Heart left ventricle (tissue), 13 donors: ENCODE data around the gene MICALL2.

ENCODE experiments used
- CTCF ChIP-seq, 12 donors: fragments of 200-600 bp; sonication (generic) in 4 of 12; IDR thresholded peaks; one replicate each; pipeline versions ENCODE4 v1.5.0 to v1.8.0; 2018 to 2022; ENCODE audit warnings: antibody characterized with exemption in 12 of 12, mild to moderate bottlenecking in 5 of 12
- POLR2A ChIP-seq, 2 donors: fragments of 450-650 bp; IDR thresholded peaks; one replicate each; pipeline ENCODE4 v1.6.1; 2017; ENCODE audit warnings: antibody characterized with exemption in 2 of 2, mild to moderate bottlenecking in 2 of 2, moderate library complexity in 2 of 2
- donor health status: ischemic (EF 13 %, LVEDD 7.1; RV severe dilation, severe dysfunction).
- donor health status: DM: no; HTN: yes; CAD: no.
- donor health status: DM: no; HTN: no; CAD: no.
- donor health status: ischemic (EF 25% LVEDD 6.9; RV normal size, moderate dysfunction).
- donor health status: ischemic (EF 25% LVEDD 5.7; RV mildly dilated, moderate dysfunction).
- donor health status: ischemic (EF 35%, LVEDD 5.7; RV mildly dilated, moderate dysfunction).
- donor health status: nonischemic (EF 11% LVEDD 7.7; RV severe dilation, severe dysfunction).
- donor health status: DM: yes; HTN: yes; CAD: no.
- donor health status: PGD.
- donor health status: ischemic (EF 29% LVEDD 5.4; RV normal size, mild dysfunction).
- donor health status: nonischemic (EF 23%, LVEDD 6.1; RV moderate dilation, normal function).

- TF ChIP-seq CTCF (IDR thresholded peaks at IDR 0.05) = no peak
- no peak for TF ChIP-seq POLR2A (IDR thresholded peaks at IDR 0.05)
Measured at GRCh38 chr7:1408466-1408865, 50.8 kb downstream of the MICALL2 start.
